Measurements from ENCODE around the gene METTL23. TPM values are rescaled to one million over a fixed set of nuclear protein-coding genes. Genes with fewer than 3 reads are reported as not detected.

Gene METTL23
- total and polyA plus RNA-seq, 11 donors, result 22.1 to 33.7 (median 24.0) TPM

DNA sequence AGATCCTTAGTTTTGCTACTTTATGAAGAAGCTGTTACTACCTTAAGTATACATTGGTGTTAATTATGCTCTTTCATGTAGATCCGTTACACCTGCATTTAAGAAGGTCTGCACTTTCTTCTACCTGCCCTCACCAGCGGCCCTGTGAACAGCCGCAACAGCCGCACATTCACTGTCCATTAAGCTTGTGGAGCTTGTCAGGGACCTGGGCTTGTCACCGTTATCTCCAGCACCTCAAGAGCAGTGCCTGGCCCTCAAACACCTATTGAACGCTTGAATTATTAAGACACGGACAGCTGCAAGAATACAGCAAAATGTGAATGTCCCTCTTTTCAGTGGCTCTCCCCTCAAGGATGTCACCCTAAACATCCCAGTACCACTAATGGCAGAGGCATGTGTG, 12.9 kb upstream of the METTL23 start:
- Histone ChIP-seq H3K4me1 (peaks cover 12 to 75% (median 48%) of the 10 kb centered on the region in 12 donors), H3K27ac (peak overlapping the region in 2 of 12 donors; percentile 65 to 77), H3K36me3 (peaks cover 0 to 60% (median 58%) of the 10 kb centered on the region in 9 donors), H3K4me3 (no peak overlapping the region), H3K9me3 (no peaks in the 10 kb centered on the region), H3K27me3 (no peaks in the 10 kb centered on the region)
- WGBS, 4 donors, result 79 to 85% (median 81%) methylated on average over 7 of the region's 7 CpGs
- intact Hi-C loops (cut with DNase I), result loop anchor here in 9 of 10 donors (2.0 to 10.0 kb wide), 9 partner anchors 25 to 189 kb away; a partner anchor contains a TSS
- no peak for TF ChIP-seq POLR2A (IDR thresholded peaks at IDR 0.05)
- TF ChIP-seq, protein P1, sequence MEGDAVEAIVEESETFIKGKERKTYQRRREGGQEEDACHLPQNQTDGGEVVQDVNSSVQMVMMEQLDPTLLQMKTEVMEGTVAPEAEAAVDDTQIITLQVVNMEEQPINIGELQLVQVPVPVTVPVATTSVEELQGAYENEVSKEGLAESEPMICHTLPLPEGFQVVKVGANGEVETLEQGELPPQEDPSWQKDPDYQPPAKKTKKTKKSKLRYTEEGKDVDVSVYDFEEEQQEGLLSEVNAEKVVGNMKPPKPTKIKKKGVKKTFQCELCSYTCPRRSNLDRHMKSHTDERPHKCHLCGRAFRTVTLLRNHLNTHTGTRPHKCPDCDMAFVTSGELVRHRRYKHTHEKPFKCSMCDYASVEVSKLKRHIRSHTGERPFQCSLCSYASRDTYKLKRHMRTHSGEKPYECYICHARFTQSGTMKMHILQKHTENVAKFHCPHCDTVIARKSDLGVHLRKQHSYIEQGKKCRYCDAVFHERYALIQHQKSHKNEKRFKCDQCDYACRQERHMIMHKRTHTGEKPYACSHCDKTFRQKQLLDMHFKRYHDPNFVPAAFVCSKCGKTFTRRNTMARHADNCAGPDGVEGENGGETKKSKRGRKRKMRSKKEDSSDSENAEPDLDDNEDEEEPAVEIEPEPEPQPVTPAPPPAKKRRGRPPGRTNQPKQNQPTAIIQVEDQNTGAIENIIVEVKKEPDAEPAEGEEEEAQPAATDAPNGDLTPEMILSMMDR (IDR thresholded peaks at IDR 0.05), result no peak
- peak in 1 of 5 donors; percentile 4 for DNase-seq
- no peak for ATAC-seq

DNA sequence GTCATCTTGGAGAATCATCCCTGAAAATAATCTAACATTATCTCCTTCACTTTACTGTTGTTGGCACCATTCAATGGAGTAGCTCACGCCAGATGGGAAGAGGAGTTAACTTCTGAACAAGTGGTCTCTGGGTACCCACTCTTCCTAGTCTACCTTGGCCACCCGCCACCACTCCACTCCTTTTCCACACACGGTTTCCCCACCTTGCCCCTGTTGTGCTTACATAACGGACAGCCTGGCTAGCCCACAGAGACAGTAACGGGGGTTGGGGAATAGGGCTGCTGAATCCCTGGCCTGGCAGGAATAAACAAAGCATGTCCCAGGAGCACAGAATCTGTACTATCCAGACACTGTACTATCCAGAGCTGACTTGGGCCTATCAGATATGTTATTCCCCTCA, 12.3 kb upstream of the METTL23 start:
- 61 to 68% (median 65%) methylated on average over 5 of the region's 5 CpGs for WGBS, 4 donors
- intact Hi-C loops (cut with DNase I), result loop anchor here in 8 of 10 donors (5.0 to 10.0 kb wide), 8 partner anchors 37 to 190 kb away; a partner anchor contains a TSS
- no peaks in the 10 kb centered on the region for H3K27me3 ChIP-seq
- no peak overlapping the region for H3K4me3 ChIP-seq
- H3K4me1 ChIP-seq, result peaks cover 12 to 69% (median 46%) of the 10 kb centered on the region in 12 donors
- ATAC-seq (no peak), DNase-seq (peak in 1 of 5 donors; percentile 26)
- H3K27ac ChIP-seq, result peak overlapping the region in 7 of 12 donors; percentile 17 to 92 (median 66)
- TF ChIP-seq, protein P1 (IDR thresholded peaks at IDR 0.05), result no peak
- TF ChIP-seq POLR2A (IDR thresholded peaks at IDR 0.05), result no peak
- H3K9me3 ChIP-seq, result no peaks in the 10 kb centered on the region
- peaks cover 2 to 66% (median 64%) of the 10 kb centered on the region in 9 donors for H3K36me3 ChIP-seq

DNA sequence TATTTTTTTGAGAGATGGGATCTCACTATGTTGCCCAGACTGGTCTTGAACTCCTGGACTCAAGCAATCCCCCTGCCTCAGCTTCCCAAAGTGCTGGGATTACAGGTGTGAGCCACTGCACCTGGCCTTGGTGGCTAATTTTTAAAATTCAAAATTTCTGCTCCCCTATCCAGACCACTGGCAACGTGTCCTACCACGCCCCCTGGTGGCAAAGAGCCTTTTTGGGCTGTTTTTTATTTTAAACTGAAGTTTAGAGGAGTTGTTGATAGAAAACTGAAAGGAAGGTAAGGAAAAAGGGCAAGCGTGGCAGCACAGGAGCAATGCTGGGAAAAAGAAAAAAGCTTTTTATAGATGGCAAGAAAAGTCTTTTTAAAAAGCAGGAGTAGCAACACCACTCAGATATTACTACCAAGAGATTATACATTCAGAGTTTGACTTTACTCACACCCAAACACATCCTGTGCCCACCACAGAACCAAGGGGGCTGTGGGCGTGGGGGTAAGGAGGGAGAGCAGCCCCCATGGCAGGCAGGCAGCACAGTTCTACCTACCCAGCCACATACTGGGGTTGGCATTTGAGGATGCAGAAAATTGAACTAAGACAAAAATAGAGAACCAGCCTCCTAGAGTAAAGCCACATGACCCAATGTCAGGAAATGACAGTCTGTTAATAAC, 11.7 kb upstream of the METTL23 start:
- peak; percentile 59 to 80 (median 70) for DNase-seq
- H3K27ac ChIP-seq, result peak overlapping the region in 11 of 12 donors; percentile 14 to 92 (median 65)
- no peak for TF ChIP-seq POLR2A (IDR thresholded peaks at IDR 0.05)
- TF ChIP-seq, protein P1 (IDR thresholded peaks at IDR 0.05), result peak; percentile 80 to 93 (median 86)
- H3K4me3 ChIP-seq, result no peak overlapping the region
- no peaks in the 10 kb centered on the region for H3K27me3 ChIP-seq
- peak in 1 of 4 donors; percentile 2 for ATAC-seq
- H3K4me1 ChIP-seq, result peaks cover 12 to 63% (median 46%) of the 10 kb centered on the region in 12 donors
- no peaks in the 10 kb centered on the region for H3K9me3 ChIP-seq
- H3K36me3 ChIP-seq, result peaks cover 3 to 72% (median 70%) of the 10 kb centered on the region in 9 donors
- intact Hi-C loops (cut with DNase I), result loop anchor here in 9 of 10 donors (5.0 to 10.0 kb wide), 9 partner anchors 33 to 190 kb away; a partner anchor contains a TSS
- 20 to 27% (median 25%) methylated on average over 4 of the region's 4 CpGs for WGBS, 4 donors

DNA sequence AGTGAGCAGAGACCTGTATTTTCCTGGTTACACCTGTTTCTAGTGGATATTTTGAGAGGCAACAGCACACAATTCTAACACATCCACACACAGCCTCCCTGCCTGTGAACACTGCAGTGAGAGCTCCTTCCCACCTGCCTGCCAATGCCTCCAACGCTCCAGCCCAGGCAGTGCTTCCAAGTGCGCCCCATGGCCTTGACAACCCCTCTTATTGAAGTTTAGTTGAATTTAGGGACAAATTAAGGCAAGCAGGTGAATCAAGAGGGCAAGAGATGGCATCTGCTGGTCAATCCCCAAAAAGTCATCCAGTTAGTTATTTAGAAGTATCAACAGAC, 11.2 kb upstream of the METTL23 start:
- DNase-seq (peak in 1 of 5 donors; percentile 11), ATAC-seq (peak in 1 of 4 donors; percentile 2)

More for the DNA sequence above, 11.2 kb upstream of the METTL23 start:
- Histone ChIP-seq H3K36me3 (peaks cover 3 to 77% (median 75%) of the 10 kb centered on the region in 9 donors), H3K27me3 (no peaks in the 10 kb centered on the region), H3K9me3 (no peaks in the 10 kb centered on the region), H3K27ac (peak overlapping the region in 11 of 12 donors; percentile 14 to 92 (median 65)), H3K4me3 (no peak overlapping the region), H3K4me1 (peaks cover 12 to 64% (median 49%) of the 10 kb centered on the region in 12 donors)
- no peak for TF ChIP-seq POLR2A (IDR thresholded peaks at IDR 0.05)
- TF ChIP-seq, protein P1 (IDR thresholded peaks at IDR 0.05), result no peak
- intact Hi-C loops (cut with DNase I), result loop anchor here in 8 of 10 donors (5.0 to 10.0 kb wide), 7 partner anchors 33 to 191 kb away; a partner anchor contains a TSS
- 64 to 79% (median 77%) methylated on average over 2 of the region's 2 CpGs for WGBS, 4 donors
